ENCODE measurements around the gene HNRNPD. TPM values are rescaled to one million over a fixed set of nuclear protein-coding genes. Genes with fewer than 3 reads are reported as not detected.
"Not testable (repeated sequence)": the region's sequence is repeated elsewhere in the genome, so short reads cannot be mapped to it uniquely, and the experiment has no call there.

HNRNPD gene
- polyA plus RNA-seq, 2 of the 4 experiments (the other 2 are of a cell fraction) = 125 to 434 TPM

DNA sequence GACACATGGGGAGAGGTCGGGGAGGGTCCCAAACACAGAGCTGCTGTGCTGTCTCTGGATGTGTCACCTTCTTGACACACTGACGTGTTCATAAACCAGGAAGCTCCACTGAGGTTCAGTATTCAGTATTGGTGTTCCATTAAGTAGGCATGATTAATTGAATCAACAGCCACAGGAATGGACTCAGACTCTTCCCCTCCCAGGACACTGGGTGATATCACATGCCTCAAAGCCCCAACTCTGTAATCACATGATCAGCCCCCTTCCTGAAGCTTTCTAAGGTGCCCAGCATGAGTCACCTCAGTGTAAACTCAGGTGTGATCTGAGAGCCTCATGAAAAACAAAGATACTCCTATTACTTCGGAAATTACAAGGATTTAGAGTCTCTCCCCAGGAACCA, 21.1 kb upstream of the HNRNPD start:
- H3K27ac ChIP-seq = no peak overlapping the region
- FAIRE-seq (no peak), DNase-seq (ENCODE audit: low read depth in 1 of 2, low spot score in 1 of 2) (no peak), ATAC-seq (no peak)
- no peaks in the 10 kb centered on the region for H3K4me1 ChIP-seq
- H3K4me3 ChIP-seq = no peak overlapping the region
- CTCF ChIA-PET = no interaction called here
- TF ChIP-seq, protein P1, sequence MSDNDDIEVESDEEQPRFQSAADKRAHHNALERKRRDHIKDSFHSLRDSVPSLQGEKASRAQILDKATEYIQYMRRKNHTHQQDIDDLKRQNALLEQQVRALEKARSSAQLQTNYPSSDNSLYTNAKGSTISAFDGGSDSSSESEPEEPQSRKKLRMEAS (IDR thresholded peaks at IDR 0.05) = no peak
- TF ChIP-seq MYC (IDR thresholded peaks at IDR 0.05; ENCODE audit: borderline replicate concordance, low read length) (no peak), HOXB5 (CRISPR knock-in tag; IDR thresholded peaks at IDR 0.05) (no peak), RARB (CRISPR knock-in tag; IDR thresholded peaks at IDR 0.05) (no peak), RNF2 (IDR thresholded peaks at IDR 0.05; ENCODE audit: borderline replicate concordance, low read depth) (no peak), TFCP2L1 (CRISPR knock-in tag; IDR thresholded peaks at IDR 0.05) (no peak), EP300 (IDR thresholded peaks at IDR 0.05) (no peak), EHMT2 (IDR thresholded peaks at IDR 0.05; ENCODE audit: low read depth) (no peak), ZC3H11A (IDR thresholded peaks at IDR 0.05) (no peak), CBX2 (IDR thresholded peaks at IDR 0.05; ENCODE audit: borderline replicate concordance, low read depth) (no peak), ZSCAN20 (CRISPR knock-in tag; IDR thresholded peaks at IDR 0.05) (no peak), MAFK (IDR thresholded peaks at IDR 0.05; ENCODE audit: partially characterized antibody) (no peak), CEBPB (IDR thresholded peaks at IDR 0.05) (no peak), CHD4 (IDR thresholded peaks at IDR 0.05; ENCODE audit: borderline replicate concordance) (no peak)
- TF ChIP-seq, protein P2, sequence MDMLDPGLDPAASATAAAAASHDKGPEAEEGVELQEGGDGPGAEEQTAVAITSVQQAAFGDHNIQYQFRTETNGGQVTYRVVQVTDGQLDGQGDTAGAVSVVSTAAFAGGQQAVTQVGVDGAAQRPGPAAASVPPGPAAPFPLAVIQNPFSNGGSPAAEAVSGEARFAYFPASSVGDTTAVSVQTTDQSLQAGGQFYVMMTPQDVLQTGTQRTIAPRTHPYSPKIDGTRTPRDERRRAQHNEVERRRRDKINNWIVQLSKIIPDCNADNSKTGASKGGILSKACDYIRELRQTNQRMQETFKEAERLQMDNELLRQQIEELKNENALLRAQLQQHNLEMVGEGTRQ (IDR thresholded peaks at IDR 0.05) = no peak
- TF ChIP-seq, protein P3, sequence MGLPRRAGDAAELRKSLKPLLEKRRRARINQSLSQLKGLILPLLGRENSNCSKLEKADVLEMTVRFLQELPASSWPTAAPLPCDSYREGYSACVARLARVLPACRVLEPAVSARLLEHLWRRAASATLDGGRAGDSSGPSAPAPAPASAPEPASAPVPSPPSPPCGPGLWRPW (IDR thresholded peaks at IDR 0.05) = no peak
- TF ChIP-seq, protein P4, sequence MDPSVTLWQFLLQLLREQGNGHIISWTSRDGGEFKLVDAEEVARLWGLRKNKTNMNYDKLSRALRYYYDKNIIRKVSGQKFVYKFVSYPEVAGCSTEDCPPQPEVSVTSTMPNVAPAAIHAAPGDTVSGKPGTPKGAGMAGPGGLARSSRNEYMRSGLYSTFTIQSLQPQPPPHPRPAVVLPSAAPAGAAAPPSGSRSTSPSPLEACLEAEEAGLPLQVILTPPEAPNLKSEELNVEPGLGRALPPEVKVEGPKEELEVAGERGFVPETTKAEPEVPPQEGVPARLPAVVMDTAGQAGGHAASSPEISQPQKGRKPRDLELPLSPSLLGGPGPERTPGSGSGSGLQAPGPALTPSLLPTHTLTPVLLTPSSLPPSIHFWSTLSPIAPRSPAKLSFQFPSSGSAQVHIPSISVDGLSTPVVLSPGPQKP (IDR thresholded peaks at IDR 0.05; ENCODE audit: low read depth, low read length) = no peak
- TF ChIP-seq, protein P5, sequence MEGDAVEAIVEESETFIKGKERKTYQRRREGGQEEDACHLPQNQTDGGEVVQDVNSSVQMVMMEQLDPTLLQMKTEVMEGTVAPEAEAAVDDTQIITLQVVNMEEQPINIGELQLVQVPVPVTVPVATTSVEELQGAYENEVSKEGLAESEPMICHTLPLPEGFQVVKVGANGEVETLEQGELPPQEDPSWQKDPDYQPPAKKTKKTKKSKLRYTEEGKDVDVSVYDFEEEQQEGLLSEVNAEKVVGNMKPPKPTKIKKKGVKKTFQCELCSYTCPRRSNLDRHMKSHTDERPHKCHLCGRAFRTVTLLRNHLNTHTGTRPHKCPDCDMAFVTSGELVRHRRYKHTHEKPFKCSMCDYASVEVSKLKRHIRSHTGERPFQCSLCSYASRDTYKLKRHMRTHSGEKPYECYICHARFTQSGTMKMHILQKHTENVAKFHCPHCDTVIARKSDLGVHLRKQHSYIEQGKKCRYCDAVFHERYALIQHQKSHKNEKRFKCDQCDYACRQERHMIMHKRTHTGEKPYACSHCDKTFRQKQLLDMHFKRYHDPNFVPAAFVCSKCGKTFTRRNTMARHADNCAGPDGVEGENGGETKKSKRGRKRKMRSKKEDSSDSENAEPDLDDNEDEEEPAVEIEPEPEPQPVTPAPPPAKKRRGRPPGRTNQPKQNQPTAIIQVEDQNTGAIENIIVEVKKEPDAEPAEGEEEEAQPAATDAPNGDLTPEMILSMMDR (IDR thresholded peaks at IDR 0.05) = no peak
- H3K9me3 ChIP-seq = no peaks in the 10 kb centered on the region
- H3K4me2 ChIP-seq = no peak overlapping the region
- POLR2A ChIA-PET = interaction anchor here (1.3 kb wide), 1 partner anchor 34 kb away, joined by 3 read pairs; no protein-coding TSS in a partner anchor
- WGBS (ENCODE audit: missing lambda C conversion rate) = 58% methylated on average over 3 of the region's 3 CpGs

DNA sequence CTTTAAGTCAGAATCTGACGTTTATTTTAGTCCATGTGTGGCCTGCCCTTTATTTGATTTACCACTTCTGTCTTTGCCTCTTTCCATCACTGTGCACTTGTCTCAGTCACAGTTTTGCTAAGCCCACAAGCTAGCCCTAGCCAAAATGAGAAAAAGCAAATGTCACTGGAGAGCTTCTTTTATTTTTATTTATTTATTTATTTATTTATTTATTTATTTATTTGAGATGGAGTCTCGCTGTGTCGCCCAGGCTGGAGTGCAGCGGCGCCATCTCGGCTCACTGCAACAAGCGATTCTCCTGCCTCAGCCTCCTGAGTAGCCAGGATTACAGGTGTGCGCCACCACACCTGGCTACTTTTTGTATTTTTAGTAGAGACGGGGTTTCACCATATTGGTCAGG, 16.3 kb upstream of the HNRNPD start:
- ATAC-seq; H3K4me2 ChIP-seq; H3K27ac ChIP-seq; POLR2A ChIA-PET; H3K4me3 ChIP-seq; H3K4me1 ChIP-seq; DNase-seq (ENCODE audit: low read depth in 1 of 2, low spot score in 1 of 2); H3K9me3 ChIP-seq; FAIRE-seq: not testable (repeated sequence)
- 92% methylated on average over 9 of the region's 9 CpGs for WGBS (ENCODE audit: missing lambda C conversion rate)
- CTCF ChIA-PET = interaction anchor here (1.0 kb wide), 1 partner anchor 11 kb away, joined by 3 read pairs; no protein-coding TSS in a partner anchor
- 0 out of 2 replicates have a peak, but pooled peaks have one; percentile 6 for TF ChIP-seq ZC3H11A (IDR thresholded peaks at IDR 0.05)

DNA sequence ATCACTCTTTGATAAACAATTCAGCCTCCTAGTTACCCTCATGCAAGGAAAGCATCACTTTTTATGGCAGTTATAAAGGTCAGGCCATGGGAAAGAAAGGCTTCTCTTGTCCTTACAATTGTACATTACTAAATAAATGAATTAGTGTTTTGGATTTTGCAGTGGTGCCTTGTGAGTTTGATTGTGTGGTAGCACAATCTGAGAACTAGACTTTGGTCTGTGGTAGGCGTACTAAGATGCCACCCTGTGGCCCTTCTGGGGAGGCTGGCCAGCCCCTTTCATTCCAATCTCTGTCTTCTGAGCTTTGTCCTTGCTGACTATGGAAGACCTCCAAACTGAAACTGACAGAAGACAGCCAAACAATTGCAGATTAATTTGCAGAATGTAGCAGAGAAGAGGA, 14.6 kb upstream of the HNRNPD start:
- FAIRE-seq (no peak), DNase-seq (ENCODE audit: low read depth in 1 of 2, low spot score in 1 of 2) (no peak), ATAC-seq (peak; percentile 43 to 59; a peak in 3 of 6 replicates)
- ChIA-PET CTCF (no interaction called here), POLR2A (no interaction called here)
- H3K4me3 ChIP-seq = no peak overlapping the region
- no peak overlapping the region for H3K4me2 ChIP-seq
- no peaks in the 10 kb centered on the region for H3K4me1 ChIP-seq
- TF ChIP-seq HOXB5 (CRISPR knock-in tag; IDR thresholded peaks at IDR 0.05) (no peak), SMC3 (IDR thresholded peaks at IDR 0.05) (no peak), FOXS1 (CRISPR knock-in tag; IDR thresholded peaks at IDR 0.05) (no peak), RCOR1 (IDR thresholded peaks at IDR 0.05; ENCODE audit: low read depth, low read length) (no peak), SREBF2 (IDR thresholded peaks at IDR 0.05) (no peak), JUNB (IDR thresholded peaks at IDR 0.05) (no peak), NPAS2 (CRISPR knock-in tag; IDR thresholded peaks at IDR 0.05; ENCODE audit: borderline replicate concordance) (no peak), HOXB13 (CRISPR knock-in tag; IDR thresholded peaks at IDR 0.05; ENCODE audit: low read depth) (no peak), CHD4 (IDR thresholded peaks at IDR 0.05; ENCODE audit: borderline replicate concordance) (no peak), ZC3H11A (IDR thresholded peaks at IDR 0.05) (no peak), RNF2 (IDR thresholded peaks at IDR 0.05; ENCODE audit: borderline replicate concordance, low read depth) (no peak), HOXA7 (CRISPR knock-in tag; IDR thresholded peaks at IDR 0.05) (no peak), PHF8 (IDR thresholded peaks at IDR 0.05; ENCODE audit: borderline replicate concordance, low read depth) (no peak)
- H3K27ac ChIP-seq = no peak overlapping the region
- WGBS (ENCODE audit: missing lambda C conversion rate) = 55% methylated on average over 1 of the region's 1 CpG
- no peaks in the 10 kb centered on the region for H3K9me3 ChIP-seq

DNA sequence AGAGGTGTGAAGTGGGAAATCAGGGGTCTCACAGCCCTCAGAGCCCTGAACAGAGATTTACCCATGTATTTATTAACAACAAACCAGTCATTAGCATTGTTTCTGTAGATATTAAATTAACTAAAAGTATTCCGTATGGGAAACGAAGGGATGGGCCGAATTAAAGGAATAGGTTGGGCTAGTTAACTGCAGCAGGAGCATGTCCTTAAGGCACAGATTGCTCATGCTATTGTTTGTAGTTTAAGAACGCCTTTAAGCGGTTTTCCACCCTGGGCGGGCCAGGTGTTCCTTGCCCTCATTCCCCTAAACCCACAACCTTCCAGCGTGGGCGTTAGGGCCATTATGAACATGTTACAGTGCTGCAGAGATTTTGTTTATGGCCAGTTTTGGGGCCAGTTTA, 12.5 kb upstream of the HNRNPD start:
- H3K9me3 ChIP-seq; CTCF ChIA-PET; H3K27ac ChIP-seq; H3K4me2 ChIP-seq; FAIRE-seq; DNase-seq (ENCODE audit: low read depth in 1 of 2, low spot score in 1 of 2); H3K4me1 ChIP-seq; ATAC-seq; H3K4me3 ChIP-seq: not testable (repeated sequence)
- POLR2A ChIA-PET = interaction anchor here (0.8 kb wide), 1 partner anchor 43 kb away, joined by 3 read pairs; no protein-coding TSS in a partner anchor
- WGBS (ENCODE audit: missing lambda C conversion rate) = 89% methylated on average over 8 of the region's 8 CpGs

Measured in A549 (cell line).